Measurements from ENCODE around the gene MYCT1. TPM values are rescaled to one million over a fixed set of nuclear protein-coding genes. Genes with fewer than 3 reads are reported as not detected.

MYCT1 gene
- 19.7 and 22.2 TPM in 2 replicates for total RNA-seq

GRCh38 chr6:152697634-152698033, at the start of gene MYCT1:
Gene MYCT1, plus strand, starts transcription at chr6:152697897. Its CDS starts 6 bp downstream, at chr6:152697903.

GRCh38 chr6:152750694-152751093, 53.0 kb downstream of the MYCT1 start, which contains the start of gene VIP:
Gene VIP, plus strand, starts transcription at chr6:152750797. Its CDS starts 1,381 bp downstream, at chr6:152752178.

Other genes starting within 250 kb of the MYCT1 start
- 112 and 174 TPM in 2 replicates for gene SYNE1, start 60.5 kb upstream of the MYCT1 start, total RNA-seq
- gene VIP, start 52.9 kb downstream of the MYCT1 start, total RNA-seq = not detected in 2 replicates